ENCODE data around the gene DNMT3A. TPM values are rescaled to one million over a fixed set of nuclear protein-coding genes. Genes with fewer than 3 reads are reported as not detected.

The DNMT3A gene
- total and polyA plus RNA-seq, 2 donors (not counting 1 experiment from before 2014, with no cell fraction given) = 8.9 to 24.5 TPM

- peaks cover 0 to 2% (median 0%) of the 10 kb centered on the region in 4 experiments for H3K27me3 ChIP-seq (replicated peaks in 1 of 4; ENCODE audit: control extremely low read depth in 1 of 4, control insufficient read depth in 3 of 4, insufficient read depth in 4 of 4, low read length in 3 of 4)
- DNase-seq (no peak), ATAC-seq (ENCODE audit: low read depth) (no peak)
- Mint-ChIP-seq H3K27ac (no peak overlapping the region), H3K4me3 (no peak overlapping the region), H3K9me3 (ENCODE audit: insufficient read depth) (no peaks in the 10 kb centered on the region), H3K27me3 (no peaks in the 10 kb centered on the region), H3K4me1 (peaks cover 40% of the 10 kb centered on the region)
- intact Hi-C loops (cut with micrococcal nuclease) = no loop called here
- H3K27ac ChIP-seq (ENCODE audit: low read length in 2 of 2) = no peak overlapping the region
- 92% methylated on average over 9 of the region's 15 CpGs for WGBS (ENCODE audit: insufficient coverage)
- H3K36me3 ChIP-seq (replicated peaks in 1 of 2; ENCODE audit: control extremely low read depth in 1 of 2, control insufficient read depth in 1 of 2, extremely low read depth in 1 of 2, insufficient read depth in 2 of 2, low read length in 1 of 2) = peaks cover 0 to 29% of the 10 kb centered on the region in 2 experiments
- H3K9me3 ChIP-seq (ENCODE audit: control extremely low read depth in 1 of 3, control insufficient read depth in 2 of 3, insufficient read depth in 1 of 3, low read length in 2 of 3) = no peaks in the 10 kb centered on the region
- TF ChIP-seq EZH2 (IDR thresholded peaks at IDR 0.05; ENCODE audit: borderline replicate concordance, insufficient read depth, low read depth, low read length, poor library complexity, severe bottlenecking) (no peak), CTCF (IDR thresholded peaks at IDR 0.05) (no peak)
- peaks cover 42% of the 10 kb centered on the region for H4K20me1 ChIP-seq (ENCODE audit: control insufficient read depth, insufficient read depth, low read length, poor library complexity, severe bottlenecking)
- no peak overlapping the region for H2AFZ ChIP-seq (ENCODE audit: insufficient read depth, low read depth, low read length, poor library complexity, severe bottlenecking)
- H3K4me1 ChIP-seq (ENCODE audit: control insufficient read depth in 2 of 2, insufficient read depth in 2 of 2, low read length in 2 of 2) = peaks cover 26 to 28% of the 10 kb centered on the region in 2 donors
- no peak overlapping the region for H3K9ac ChIP-seq (ENCODE audit: low read length)
- ChIA-PET CTCF (interaction anchor here (3.0 kb wide), 1 partner anchor 49 kb away, joined by 11 read pairs; no protein-coding TSS in a partner anchor), POLR2A (no interaction called here)
- no peak overlapping the region for H3K4me3 ChIP-seq (ENCODE audit: control extremely low read depth in 1 of 5, extremely low read depth in 1 of 5, insufficient read depth in 1 of 5, low read depth in 2 of 5, low read length in 4 of 5)
- H3K4me2 ChIP-seq (replicated peaks; ENCODE audit: low read depth, low read length, poor library complexity, severe bottlenecking) = no peak overlapping the region
- H3K79me2 ChIP-seq (ENCODE audit: control insufficient read depth, insufficient read depth, low read length) = peaks cover 49% of the 10 kb centered on the region
Observed at GRCh38 chr2:25312958-25313710, 28.6 kb downstream of the DNMT3A start.

GRCh38 chr2:25311865-25312575 is 29.7 kb downstream of the DNMT3A start:
- no peaks in the 10 kb centered on the region for H3K27me3 Mint-ChIP-seq
- TF ChIP-seq EZH2 (IDR thresholded peaks at IDR 0.05; ENCODE audit: borderline replicate concordance, insufficient read depth, low read depth, low read length, poor library complexity, severe bottlenecking) (no peak), CTCF (IDR thresholded peaks at IDR 0.05) (no peak)
- H3K27me3 ChIP-seq (replicated peaks in 1 of 4; ENCODE audit: control extremely low read depth in 1 of 4, control insufficient read depth in 3 of 4, insufficient read depth in 4 of 4, low read length in 3 of 4) = peaks cover 0 to 2% (median 0%) of the 10 kb centered on the region in 4 experiments
- ATAC-seq (ENCODE audit: low read depth) = no peak
- ChIA-PET CTCF (interaction anchor here (1.0 kb wide), 1 partner anchor 64 kb away, joined by 3 read pairs; no protein-coding TSS in a partner anchor), POLR2A (no interaction called here)
- intact Hi-C loops (cut with micrococcal nuclease) = no loop called here
- no peak overlapping the region for H3K4me3 ChIP-seq (ENCODE audit: control extremely low read depth in 1 of 5, extremely low read depth in 1 of 5, insufficient read depth in 1 of 5, low read depth in 2 of 5, low read length in 4 of 5)
- WGBS (ENCODE audit: insufficient coverage) = 92% methylated on average over 23 of the region's 23 CpGs
- DNase-seq = no peak
- no peak overlapping the region for H3K4me3 Mint-ChIP-seq
- no peaks in the 10 kb centered on the region for H3K9me3 ChIP-seq (ENCODE audit: control extremely low read depth in 1 of 3, control insufficient read depth in 2 of 3, insufficient read depth in 1 of 3, low read length in 2 of 3)
- peaks cover 0 to 31% of the 10 kb centered on the region in 2 experiments for H3K36me3 ChIP-seq (replicated peaks in 1 of 2; ENCODE audit: control extremely low read depth in 1 of 2, control insufficient read depth in 1 of 2, extremely low read depth in 1 of 2, insufficient read depth in 2 of 2, low read length in 1 of 2)
- peaks cover 30% of the 10 kb centered on the region for H4K20me1 ChIP-seq (ENCODE audit: control insufficient read depth, insufficient read depth, low read length, poor library complexity, severe bottlenecking)
- H2AFZ ChIP-seq (ENCODE audit: insufficient read depth, low read depth, low read length, poor library complexity, severe bottlenecking) = no peak overlapping the region
- H3K4me1 ChIP-seq (ENCODE audit: control insufficient read depth in 2 of 2, insufficient read depth in 2 of 2, low read length in 2 of 2) = peaks cover 26 to 28% of the 10 kb centered on the region in 2 donors
- peaks cover 39% of the 10 kb centered on the region for H3K79me2 ChIP-seq (ENCODE audit: control insufficient read depth, insufficient read depth, low read length)
- H3K27ac ChIP-seq (ENCODE audit: low read length in 2 of 2) = no peak overlapping the region
- H3K4me2 ChIP-seq (replicated peaks; ENCODE audit: low read depth, low read length, poor library complexity, severe bottlenecking) = no peak overlapping the region
- no peaks in the 10 kb centered on the region for H3K9me3 Mint-ChIP-seq (ENCODE audit: insufficient read depth)
- peaks cover 37% of the 10 kb centered on the region for H3K4me1 Mint-ChIP-seq
- no peak overlapping the region for H3K27ac Mint-ChIP-seq
- no peak overlapping the region for H3K9ac ChIP-seq (ENCODE audit: low read length)

Data from B cell (primary cell).